ENCODE data around the gene SLC26A9.

GRCh38 chr1:205927676-205928075 is 15.6 kb downstream of the SLC26A9 start:
- TF ChIP-seq ZNF561 (CRISPR knock-in tag; conservative IDR thresholded peaks at IDR 0.05) = no peak
- no peak for TF ChIP-seq SNRNP70 (optimal IDR thresholded peaks at IDR 0.05; ENCODE audit: low read depth, low read length)
- TF ChIP-seq POLR2AphosphoS2 (IDR thresholded peaks at IDR 0.05; ENCODE audit: low read length) = no peak
- no peak for TF ChIP-seq HMGXB4 (CRISPR knock-in tag; IDR thresholded peaks at IDR 0.05)
- TF ChIP-seq, protein P1, sequence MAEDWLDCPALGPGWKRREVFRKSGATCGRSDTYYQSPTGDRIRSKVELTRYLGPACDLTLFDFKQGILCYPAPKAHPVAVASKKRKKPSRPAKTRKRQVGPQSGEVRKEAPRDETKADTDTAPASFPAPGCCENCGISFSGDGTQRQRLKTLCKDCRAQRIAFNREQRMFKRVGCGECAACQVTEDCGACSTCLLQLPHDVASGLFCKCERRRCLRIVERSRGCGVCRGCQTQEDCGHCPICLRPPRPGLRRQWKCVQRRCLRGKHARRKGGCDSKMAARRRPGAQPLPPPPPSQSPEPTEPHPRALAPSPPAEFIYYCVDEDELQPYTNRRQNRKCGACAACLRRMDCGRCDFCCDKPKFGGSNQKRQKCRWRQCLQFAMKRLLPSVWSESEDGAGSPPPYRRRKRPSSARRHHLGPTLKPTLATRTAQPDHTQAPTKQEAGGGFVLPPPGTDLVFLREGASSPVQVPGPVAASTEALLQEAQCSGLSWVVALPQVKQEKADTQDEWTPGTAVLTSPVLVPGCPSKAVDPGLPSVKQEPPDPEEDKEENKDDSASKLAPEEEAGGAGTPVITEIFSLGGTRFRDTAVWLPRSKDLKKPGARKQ (CRISPR knock-in tag; IDR thresholded peaks at IDR 0.05) = no peak
- no peak for TF ChIP-seq RNF2 (IDR thresholded peaks at IDR 0.05)
- TF ChIP-seq, protein P2, sequence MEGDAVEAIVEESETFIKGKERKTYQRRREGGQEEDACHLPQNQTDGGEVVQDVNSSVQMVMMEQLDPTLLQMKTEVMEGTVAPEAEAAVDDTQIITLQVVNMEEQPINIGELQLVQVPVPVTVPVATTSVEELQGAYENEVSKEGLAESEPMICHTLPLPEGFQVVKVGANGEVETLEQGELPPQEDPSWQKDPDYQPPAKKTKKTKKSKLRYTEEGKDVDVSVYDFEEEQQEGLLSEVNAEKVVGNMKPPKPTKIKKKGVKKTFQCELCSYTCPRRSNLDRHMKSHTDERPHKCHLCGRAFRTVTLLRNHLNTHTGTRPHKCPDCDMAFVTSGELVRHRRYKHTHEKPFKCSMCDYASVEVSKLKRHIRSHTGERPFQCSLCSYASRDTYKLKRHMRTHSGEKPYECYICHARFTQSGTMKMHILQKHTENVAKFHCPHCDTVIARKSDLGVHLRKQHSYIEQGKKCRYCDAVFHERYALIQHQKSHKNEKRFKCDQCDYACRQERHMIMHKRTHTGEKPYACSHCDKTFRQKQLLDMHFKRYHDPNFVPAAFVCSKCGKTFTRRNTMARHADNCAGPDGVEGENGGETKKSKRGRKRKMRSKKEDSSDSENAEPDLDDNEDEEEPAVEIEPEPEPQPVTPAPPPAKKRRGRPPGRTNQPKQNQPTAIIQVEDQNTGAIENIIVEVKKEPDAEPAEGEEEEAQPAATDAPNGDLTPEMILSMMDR (IDR thresholded peaks at IDR 0.05 in 2 of 3, conservative IDR thresholded peaks at IDR 0.05 in 1 of 3; ENCODE audit: insufficient read depth in 2 of 3, low read depth in 1 of 3, low read length in 3 of 3) = no peak
- no peak for TF ChIP-seq CHD2 (IDR thresholded peaks at IDR 0.05; ENCODE audit: low read depth, low read length)
